Right lobe of liver (tissue), 4 donors: ENCODE measurements around the gene GATAD2B.
"Not testable (repeated sequence)": the region's sequence is repeated elsewhere in the genome, so short reads cannot be mapped to it uniquely, and the experiment has no call there.

ENCODE experiments used
- CTCF ChIP-seq, 4 donors: fragments of 200-600 bp in 3 of 4; fragments of 450-650 bp in 1 of 4; IDR thresholded peaks; one replicate each; pipeline versions ENCODE4 v1.5.1 to v1.8.0; 2016 to 2022; ENCODE audit warnings: antibody characterized with exemption in 4 of 4, mild to moderate bottlenecking in 2 of 4
- POLR2A ChIP-seq: fragments of 450-650 bp; IDR thresholded peaks from one replicate; pipeline ENCODE4 v1.6.1; 2017; ENCODE audit warnings: antibody characterized with exemption, mild to moderate bottlenecking
- donor health status: DM: no; HTN: no; CAD: no.
- donor health status: DM: no; HTN: no; CAD: no.
- donor health status: DM: no; HTN: yes; CAD: no.

DNA sequence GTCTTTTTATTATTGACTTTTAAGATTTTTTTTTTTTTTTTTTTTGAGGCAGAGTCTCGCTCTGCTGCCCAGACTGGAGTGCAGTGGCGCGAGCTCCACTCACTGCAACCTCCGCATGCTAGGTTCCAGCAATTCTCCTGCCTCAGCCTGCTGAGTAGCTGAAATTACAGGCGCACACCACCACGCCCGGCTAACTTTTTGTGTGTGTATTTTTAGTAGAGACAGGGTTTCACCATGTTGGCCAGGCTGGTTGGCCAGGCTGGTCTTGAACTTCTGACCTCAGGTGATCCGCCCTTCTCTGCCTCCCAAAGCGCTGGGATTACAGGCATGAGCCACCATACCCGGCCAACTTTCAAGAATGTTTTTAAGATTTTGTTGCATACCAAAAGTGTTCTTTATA, 156.1 kb downstream of the GATAD2B start:
- not testable (repeated sequence) for TF ChIP-seq CTCF (IDR thresholded peaks at IDR 0.05); POLR2A
